HepG2 (cell line): ENCODE data around the gene CHN2. TPM values are rescaled to one million over a fixed set of nuclear protein-coding genes. Genes with fewer than 3 reads are reported as not detected.

Source experiments
- ATAC-seq: fragments of 200-7000 bp; cut with Tn5 transposase; 3 replicates; pipeline ENCODE4 v1.9.1; 2020; ENCODE audit warnings: mild to moderate bottlenecking, moderate library complexity
- BruUV-seq: library from RNA; stranded (reverse); fragments of 400-500 nt; replicated peaks from 2 replicates; lab custom pipeline; 2021; lab: Mats Ljungman, UMichigan
- CTCF ChIA-PET: fragments of 300-600 bp; formaldehyde crosslinking; extraction: SDS; loops from one replicate; lab custom pipeline; 2021; ENCODE audit warnings: low total read pairs, inconsistent platforms, low intra/inter-chr PET ratio; lab: Yijun Ruan, JAX
- POLR2A ChIA-PET: fragments of 350-600 bp; sonication (Branson Sonifier 250); formaldehyde crosslinking; loops from one replicate; lab custom pipeline; 2020; ENCODE audit warnings: antibody characterized with exemption, inconsistent platforms; lab: Yijun Ruan, JAX
- DNase-seq: peaks from one replicate; pipeline ENCODE4 v3.0.0-alpha.2; 2015; ENCODE audit warnings: low spot score
- FAIRE-seq: peaks from 3 replicates; lab custom pipeline; 2011; peaks lifted over from hg19 to GRCh38; lab: Jason Lieb, UNC
- H2AFZ ChIP-seq: one replicate; pipeline ENCODE4 v1.6.1; 2011; ENCODE audit warnings: low read length, inconsistent platforms
- H3K27ac ChIP-seq: fragments of 300-600 bp; 3 replicates; pipeline ENCODE4 v1.8.0; 2011; ENCODE audit warnings: mixed run types, mild to moderate bottlenecking, mixed read lengths, low read length, inconsistent platforms; ENCODE audit not compliant: insufficient read depth; ENCODE audit errors: extremely low read length
- H3K27me3 ChIP-seq, 2 experiments: fragments of 200-600 bp in 1 of 2; 2 replicates in 1 of 2; 3 replicates in 1 of 2; pipeline versions ENCODE4 v1.6.0 to v1.8.0; 2011; ENCODE audit warnings: low read length in 2 of 2, mild to moderate bottlenecking in 2 of 2, moderate library complexity in 2 of 2, inconsistent platforms in 1 of 2; ENCODE audit not compliant: insufficient read depth in 2 of 2, control insufficient read depth in 1 of 2
- H3K36me3 ChIP-seq, 2 experiments: fragments of 200-600 bp in 1 of 2; replicated peaks in 1 of 2; 2 replicates in 1 of 2; 3 replicates in 1 of 2; pipeline versions ENCODE4 v1.5.1 to v1.8.0; 2011; ENCODE audit warnings: low read length in 2 of 2, inconsistent platforms in 1 of 2; ENCODE audit not compliant: insufficient read depth in 2 of 2, control insufficient read depth in 1 of 2
- H3K4me1 ChIP-seq: 2 replicates; pipeline ENCODE4 v1.5.1; 2012; ENCODE audit warnings: low read length, inconsistent platforms; ENCODE audit not compliant: insufficient read depth
- H3K4me2 ChIP-seq: 2 replicates; pipeline ENCODE4 v1.6.0; 2011; ENCODE audit warnings: low read depth, low read length, inconsistent platforms
- H3K4me3 ChIP-seq, 3 experiments: fragments of 200-600 bp in 1 of 3; sonication (generic), shearing (Covaris generic) in 1 of 3; replicated peaks in 1 of 3; 2 replicates each; pipeline ENCODE4 v1.5.1; 2011 to 2016; ENCODE audit warnings: low read length in 3 of 3, inconsistent platforms in 2 of 3, low read depth in 2 of 3, mild to moderate bottlenecking in 2 of 3, control low read depth in 1 of 3, mixed read lengths in 1 of 3; ENCODE audit not compliant: insufficient read depth in 1 of 3
- H3K79me2 ChIP-seq: one replicate; pipeline ENCODE4 v1.6.1; 2011; ENCODE audit warnings: low read length, inconsistent platforms; ENCODE audit not compliant: insufficient read depth
- H3K9ac ChIP-seq: 2 replicates; pipeline ENCODE4 v1.6.0; 2011; ENCODE audit warnings: mild to moderate bottlenecking, low read depth, low read length, inconsistent platforms; ENCODE audit not compliant: insufficient read depth
- H3K9me3 ChIP-seq: 2 replicates; pipeline ENCODE4 v1.5.1; 2012; ENCODE audit warnings: mild to moderate bottlenecking, low read length
- H4K20me1 ChIP-seq: 2 replicates; pipeline ENCODE4 v1.6.0; 2011; ENCODE audit warnings: inconsistent platforms, mild to moderate bottlenecking, low read length, moderate library complexity; ENCODE audit not compliant: insufficient read depth
- FOXA3 ChIP-seq: IDR thresholded peaks from 2 replicates; pipeline ENCODE4 v1.6.1; 2016; ENCODE audit warnings: missing genetic modification reagents, missing compliant biosample characterization
- HOXA7 ChIP-seq: sonication (generic); formaldehyde crosslinking; IDR thresholded peaks from 2 replicates; pipeline ENCODE4 v1.8.1; 2022; ENCODE audit warnings: mild to moderate bottlenecking, missing genetic modification reagents, moderate library complexity
- IRF2 ChIP-seq: IDR thresholded peaks from 2 replicates; pipeline ENCODE4 v1.6.1; 2018; ENCODE audit warnings: missing genetic modification reagents, missing compliant biosample characterization
- JUND ChIP-seq: sonication (generic); formaldehyde crosslinking; IDR thresholded peaks from 2 replicates; pipeline ENCODE4 v1.8.0; 2022; ENCODE audit warnings: mild to moderate bottlenecking, missing genetic modification reagents
- KLF11 ChIP-seq: IDR thresholded peaks from 2 replicates; pipeline ENCODE4 v1.6.1; 2016; ENCODE audit warnings: missing compliant biosample characterization
- NR2F1 ChIP-seq, 2 experiments: fragments of 450-650 bp in 1 of 2; formaldehyde crosslinking in 1 of 2; IDR thresholded peaks; 2 replicates each; pipeline versions ENCODE4 v1.5.0 to v1.6.1; 2016 to 2020; ENCODE audit warnings: mild to moderate bottlenecking in 1 of 2, missing compliant biosample characterization in 1 of 2, missing genetic modification reagents in 1 of 2, moderate library complexity in 1 of 2
- PHF20 ChIP-seq: sonication (generic); formaldehyde crosslinking; IDR thresholded peaks from 2 replicates; pipeline ENCODE4 v1.5.0; 2020; ENCODE audit warnings: mild to moderate bottlenecking, missing genetic modification reagents
- RARA ChIP-seq: IDR thresholded peaks from 2 replicates; pipeline ENCODE4 v1.6.1; 2016; ENCODE audit warnings: missing genetic modification reagents, missing compliant biosample characterization
- RARG ChIP-seq: sonication (generic); formaldehyde crosslinking; IDR thresholded peaks from 2 replicates; pipeline ENCODE4 v1.4.0; 2020; ENCODE audit warnings: low read depth, mild to moderate bottlenecking, missing genetic modification reagents
- SNAPC4 ChIP-seq: sonication (generic); formaldehyde crosslinking; IDR thresholded peaks from 2 replicates; pipeline ENCODE4 v1.4.0; 2020; ENCODE audit warnings: mild to moderate bottlenecking, missing genetic modification reagents
- U2AF2 ChIP-seq: fragments of 200-400 bp; formaldehyde crosslinking; IDR thresholded peaks from 2 replicates; pipeline ENCODE4 v1.6.1; 2017; ENCODE audit warnings: low read depth, mild to moderate bottlenecking, low read length
- ZNF20 ChIP-seq: sonication (generic); formaldehyde crosslinking; IDR thresholded peaks from 2 replicates; pipeline ENCODE4 v1.4.0; 2020; ENCODE audit warnings: mild to moderate bottlenecking, moderate library complexity, missing genetic modification reagents
- ZNF3 ChIP-seq: IDR thresholded peaks from 2 replicates; pipeline ENCODE4 v1.7.0; 2017; ENCODE audit warnings: inconsistent platforms
- ZNF782 ChIP-seq: sonication (generic); formaldehyde crosslinking; IDR thresholded peaks from 2 replicates; pipeline ENCODE4 v1.4.0; 2020; ENCODE audit warnings: missing genetic modification reagents, mild to moderate bottlenecking, borderline replicate concordance
- ZSCAN21 ChIP-seq: sonication (generic); formaldehyde crosslinking; IDR thresholded peaks from 2 replicates; pipeline ENCODE4 v1.8.0; 2022; ENCODE audit warnings: mild to moderate bottlenecking, missing genetic modification reagents, moderate library complexity, borderline replicate concordance
- WGBS: methylation state at CpG from one replicate; pipeline ENCODE4 v1.1.6; 2017; ENCODE audit warnings: low lambda C conversion rate; 5-methylcytosine and 5-hydroxymethylcytosine counted together
- in situ Hi-C: cut with HindIII; loops from 2 replicates; pipeline ENCODE4 v1.10.0; 2017; ENCODE audit warnings: low pct_unique_long_range_greater_than_20kb; ENCODE audit not compliant: extremely low pct_ligation_motif_present
- intact Hi-C: fragments of 100-400 bp; cut with micrococcal nuclease; formaldehyde crosslinking; loops from one replicate; pipeline ENCODE4 v1.10.0; 2022; ENCODE audit not compliant: unreplicated experiment
- polyA plus RNA-seq, 8 experiments: library from polyadenylated mRNA; depleted of rRNA in 3 of 8; stranded (reverse) in 7 of 8; unstranded in 1 of 8; fragments of >200 nt; fragmentation: Illumina TruSeq in 4 of 8; extraction: Trizol in 4 of 8; gene quantifications; 2 replicates each; pipeline versions ENCODE4 v1.2.1 to v1.2.3, GENCODE V29; 2011 to 2016; ENCODE audit warnings: low read depth in 4 of 8, missing spikeins in 1 of 8, mixed read lengths in 1 of 8; ENCODE audit not compliant: insufficient read depth in 1 of 8
- total RNA-seq, 5 experiments: library from RNA; depleted of rRNA; stranded (reverse); fragments of >200 nt; fragmentation: Illumina TruSeq; extraction: Trizol; gene quantifications; 2 replicates each; pipeline ENCODE4 v1.2.3, GENCODE V29; 2016; ENCODE audit warnings: low read depth in 1 of 5

The CHN2 gene
- total and polyA plus RNA-seq, 2 of the 13 experiments (the other 11 are each of a cell fraction or from before 2014, with no cell fraction given) = 23.5 to 30.5 TPM

GRCh38 chr7:29145553-29146056 lies 49.0 kb upstream of the CHN2 start:
- under 1% methylated on average over 8 of the region's 8 CpGs for WGBS
- Histone ChIP-seq H3K9me3 (no peaks in the 10 kb centered on the region), H3K27ac (peak overlapping the region; percentile 68), H3K27me3 (no peaks in the 10 kb centered on the region; a peak in 1 of 5 replicates), H2AFZ (peak overlapping the region; percentile 87), H3K79me2 (peaks cover 23% of the 10 kb centered on the region), H3K4me2 (peak overlapping the region; percentile 95), H4K20me1 (no peaks in the 10 kb centered on the region), H3K9ac (peak overlapping the region; percentile 70), H3K4me3 (peak overlapping the region; percentile 75 to 85 (median 78)), H3K36me3 (no peaks in the 10 kb centered on the region), H3K4me1 (peaks cover 71% of the 10 kb centered on the region)
- ChIA-PET CTCF (no interaction called here), POLR2A (interaction anchor here (0.9 to 3.0 kb wide), 10 partner anchors 11 to 55 kb away, joined by 3 to 21 read pairs (median 4); no protein-coding TSS in a partner anchor)
- in situ Hi-C loops = no loop called here
- no peak for DNase-seq
- BruUV-seq = no TSS peak
- no peak for FAIRE-seq
- intact Hi-C loops = no loop called here
- no peak; the same call in 2 of the 3 replicates for ATAC-seq
- no peak for TF ChIP-seq ZNF782 (CRISPR knock-in tag)
- no peak for TF ChIP-seq ZNF3 (CRISPR knock-in tag)
- TF ChIP-seq NR2F1 (CRISPR knock-in tag; IDR thresholded peaks at IDR 0.05) = no peak
- TF ChIP-seq SNAPC4 (CRISPR knock-in tag) = no peak
- TF ChIP-seq KLF11 (CRISPR knock-in tag) = no peak
- no peak for TF ChIP-seq PHF20 (CRISPR knock-in tag)
- 0 out of 2 replicates have a peak, but pooled peaks have one; percentile 8 for TF ChIP-seq FOXA3 (CRISPR knock-in tag)
- TF ChIP-seq RARA (CRISPR knock-in tag) = peak; percentile 25; the same call in 1 of the 2 replicates
- no peak for TF ChIP-seq ZNF20 (CRISPR knock-in tag)
- TF ChIP-seq JUND (CRISPR knock-in tag) = no peak
- TF ChIP-seq IRF2 (CRISPR knock-in tag) = 0 out of 2 replicates have a peak, but pooled peaks have one; percentile 3
- no peak for TF ChIP-seq RARG (CRISPR knock-in tag)
- no peak for TF ChIP-seq HOXA7 (CRISPR knock-in tag)
- TF ChIP-seq ZSCAN21 (CRISPR knock-in tag) = 0 out of 2 replicates have a peak, but pooled peaks have one; percentile 39
- no peak for TF ChIP-seq U2AF2
